H9 (cell line): ENCODE data around the gene CYP27A1. TPM values are rescaled to one million over a fixed set of nuclear protein-coding genes. Genes with fewer than 3 reads are reported as not detected.

Experiments
- DNase-seq: peaks from one replicate; pipeline ENCODE4 v3.0.0-alpha.2; 2017
- H2AFZ ChIP-seq: one replicate; pipeline ENCODE4 v1.6.1; 2013; ENCODE audit warnings: mild to moderate bottlenecking, low read length, control low read depth, moderate library complexity
- H2AK5ac ChIP-seq: 2 replicates; pipeline ENCODE4 v1.6.1; 2013; ENCODE audit warnings: low read length, control low read depth, mixed read lengths; ENCODE audit not compliant: insufficient read length
- H2BK120ac ChIP-seq: one replicate; pipeline ENCODE4 v1.6.1; 2013; ENCODE audit warnings: low read depth, mild to moderate bottlenecking, low read length, control low read depth, inconsistent platforms; ENCODE audit not compliant: poor library complexity, severe bottlenecking
- H2BK12ac ChIP-seq: 2 replicates; pipeline ENCODE4 v1.6.1; 2013; ENCODE audit warnings: low read length, control low read depth, mixed read lengths, low read depth; ENCODE audit not compliant: insufficient read length
- H2BK15ac ChIP-seq: 2 replicates; pipeline ENCODE4 v1.6.1; 2013; ENCODE audit warnings: low read depth, low read length, control low read depth
- H2BK20ac ChIP-seq: one replicate; pipeline ENCODE4 v1.6.1; 2013; ENCODE audit warnings: low read depth, mild to moderate bottlenecking, low read length, control low read depth, inconsistent platforms; ENCODE audit not compliant: poor library complexity, severe bottlenecking
- H2BK5ac ChIP-seq: 2 replicates; pipeline ENCODE4 v1.6.1; 2013; ENCODE audit warnings: low read length, control low read depth, mixed read lengths; ENCODE audit not compliant: insufficient read length
- H3K14ac ChIP-seq: 2 replicates; pipeline ENCODE4 v1.6.1; 2013; ENCODE audit warnings: low read length, control low read depth; ENCODE audit not compliant: insufficient read depth
- H3K18ac ChIP-seq: 2 replicates; pipeline ENCODE4 v1.6.1; 2013; ENCODE audit warnings: low read depth, mild to moderate bottlenecking, mixed read lengths, low read length, control low read depth; ENCODE audit not compliant: insufficient read length
- H3K23ac ChIP-seq: 2 replicates; pipeline ENCODE4 v1.6.1; 2013; ENCODE audit warnings: low read length, control low read depth, mixed read lengths, low read depth; ENCODE audit not compliant: insufficient read length
- H3K23me2 ChIP-seq: 2 replicates; pipeline ENCODE4 v1.6.1; 2013; ENCODE audit warnings: low read depth, mild to moderate bottlenecking, mixed read lengths, low read length, control low read depth; ENCODE audit not compliant: insufficient read length, poor library complexity, severe bottlenecking
- H3K27ac ChIP-seq: 2 replicates; pipeline ENCODE4 v1.5.1; 2013; ENCODE audit warnings: low read length, control low read depth, mixed read lengths, low read depth; ENCODE audit not compliant: insufficient read length
- H3K27me3 ChIP-seq: 2 replicates; pipeline ENCODE4 v1.6.1; 2013; ENCODE audit warnings: low read length, control low read depth, inconsistent platforms; ENCODE audit not compliant: insufficient read depth
- H3K4ac ChIP-seq: 2 replicates; pipeline ENCODE4 v1.6.1; 2013; ENCODE audit warnings: low read depth, mild to moderate bottlenecking, control low read depth, inconsistent platforms, low read length, moderate library complexity
- H3K4me1 ChIP-seq: 2 replicates; pipeline ENCODE4 v1.6.1; 2013; ENCODE audit warnings: low read length, control low read depth, inconsistent platforms; ENCODE audit not compliant: insufficient read depth
- H3K4me2 ChIP-seq: 2 replicates; pipeline ENCODE4 v1.6.1; 2013; ENCODE audit warnings: low read length, control low read depth, mixed read lengths; ENCODE audit not compliant: insufficient read length, insufficient read depth
- H3K56ac ChIP-seq: 2 replicates; pipeline ENCODE4 v1.6.1; 2013; ENCODE audit warnings: low read depth, mild to moderate bottlenecking, mixed read lengths, low read length, control low read depth; ENCODE audit not compliant: insufficient read length
- H3K79me1 ChIP-seq: 2 replicates; pipeline ENCODE4 v1.6.1; 2013; ENCODE audit warnings: low read depth, mild to moderate bottlenecking, moderate library complexity, low read length, control low read depth, inconsistent platforms; ENCODE audit not compliant: insufficient read depth, poor library complexity, severe bottlenecking
- H3K79me2 ChIP-seq: 2 replicates; pipeline ENCODE4 v1.6.1; 2013; ENCODE audit warnings: low read length, control low read depth, inconsistent platforms; ENCODE audit not compliant: insufficient read depth
- H3K9ac ChIP-seq: 2 replicates; pipeline ENCODE4 v1.6.1; 2013; ENCODE audit warnings: low read length, control low read depth, mixed read lengths; ENCODE audit not compliant: insufficient read length; ENCODE audit errors: extremely low read depth
- H3K9me3 ChIP-seq: one replicate; pipeline ENCODE4 v1.6.1; 2013; ENCODE audit warnings: low read depth, low read length, inconsistent platforms; ENCODE audit not compliant: control insufficient read depth
- H3T11ph ChIP-seq: one replicate; pipeline ENCODE4 v1.6.1; 2013; ENCODE audit warnings: mild to moderate bottlenecking, low read length, control low read depth, inconsistent platforms
- H4K20me1 ChIP-seq: one replicate; pipeline ENCODE4 v1.6.1; 2013; ENCODE audit not compliant: control insufficient read depth, insufficient read length, insufficient read depth
- H4K5ac ChIP-seq: 2 replicates; pipeline ENCODE4 v1.6.1; 2013; ENCODE audit warnings: low read depth, mild to moderate bottlenecking, mixed read lengths, low read length, control low read depth; ENCODE audit not compliant: insufficient read length
- H4K8ac ChIP-seq: replicated peaks from 2 replicates; pipeline ENCODE4 v1.6.1; 2013; ENCODE audit warnings: low read length, control low read depth, mixed read lengths, low read depth; ENCODE audit not compliant: insufficient read length
- H4K91ac ChIP-seq: 2 replicates; pipeline ENCODE4 v1.6.1; 2013; ENCODE audit warnings: low read depth, mild to moderate bottlenecking, moderate library complexity, mixed read lengths, low read length, control low read depth; ENCODE audit not compliant: insufficient read length
- H3K27ac Mint-ChIP-seq, 3 experiments: 2 replicates in 2 of 3; 3 replicates in 1 of 3; pipeline ENCODE4 v1.8.0; 2020 to 2021; ENCODE audit warnings: mixed read lengths in 3 of 3, mild to moderate bottlenecking in 1 of 3, moderate library complexity in 1 of 3
- H3K27me3 Mint-ChIP-seq: 2 replicates; pipeline ENCODE4 v1.8.0; 2021; ENCODE audit warnings: low read depth, mild to moderate bottlenecking, moderate library complexity, mixed read lengths
- H3K36me3 Mint-ChIP-seq, 3 experiments: 2 replicates in 2 of 3; 3 replicates in 1 of 3; pipeline ENCODE4 v1.8.0; 2020 to 2021; ENCODE audit warnings: low read depth in 3 of 3, mixed read lengths in 3 of 3; ENCODE audit not compliant: insufficient read depth in 1 of 3
- H3K4me1 Mint-ChIP-seq, 2 experiments: 2 replicates each; pipeline ENCODE4 v1.8.0; 2020; ENCODE audit warnings: mixed read lengths in 2 of 2
- H3K4me3 Mint-ChIP-seq, 2 experiments: 2 replicates in 1 of 2; 3 replicates in 1 of 2; pipeline ENCODE4 v1.8.0; 2020 to 2021; ENCODE audit warnings: mild to moderate bottlenecking in 2 of 2, mixed read lengths in 2 of 2, moderate library complexity in 1 of 2
- H3K9me3 Mint-ChIP-seq, 2 experiments: 2 replicates in 1 of 2; 3 replicates in 1 of 2; pipeline ENCODE4 v1.8.0; 2020; ENCODE audit warnings: mild to moderate bottlenecking in 2 of 2, mixed read lengths in 2 of 2, moderate library complexity in 1 of 2
- WGBS: extraction: QIAGEN DNeasy Blood & Tissue Kit; methylation state at CpG from one replicate; pipeline ENCODE4 v1.1.7; 2013; ENCODE audit warnings: missing lambda C conversion rate, low lambda C conversion rate, mixed read lengths; ENCODE audit not compliant: insufficient read length; ENCODE audit errors: extremely low coverage; 5-methylcytosine and 5-hydroxymethylcytosine counted together
- total RNA-seq: library from RNA; stranded (reverse); gene quantifications from 2 replicates; pipeline ENCODE4 v1.2.1, GENCODE V29; 2021
- TF ChIP-seq, protein P1 (sequence below): fragments of 200-600 bp; sonication (generic); conservative IDR thresholded peaks from 3 replicates; pipeline ENCODE4 v1.8.0; 2021; ENCODE audit warnings: antibody characterized with exemption, mild to moderate bottlenecking

The CYP27A1 gene
- total RNA-seq, 1 experiment from 2014 or later, result 3.1 TPM

DNA sequence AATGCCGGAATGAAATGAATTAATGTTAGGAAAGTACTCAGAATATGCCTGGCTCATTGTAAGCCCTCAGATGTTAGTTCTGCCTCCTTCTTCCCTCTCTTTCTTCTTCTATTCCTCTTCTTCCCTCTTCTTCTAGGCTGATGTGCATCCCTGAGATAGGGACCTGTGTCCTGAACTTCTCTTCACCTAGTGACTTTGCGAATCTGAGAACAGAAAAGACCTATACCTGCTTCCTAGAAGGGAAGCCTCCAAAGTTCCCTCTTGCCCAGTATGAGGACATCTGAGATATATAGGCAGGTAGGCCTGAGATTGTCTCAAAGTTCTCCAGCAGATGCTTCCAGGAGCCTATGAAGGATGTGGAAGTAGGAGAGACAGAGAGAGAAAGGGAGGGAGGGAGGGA lies 8.1 kb upstream of the CYP27A1 start:
- Mint-ChIP-seq H3K9me3 (peaks cover 4 to 14% of the 10 kb centered on the region in 2 experiments; a peak in 4 of 5 replicates), H3K36me3 (peaks cover 0 to 12% (median 11%) of the 10 kb centered on the region in 3 experiments; a peak in 5 of 7 replicates), H3K4me1 (no peaks in the 10 kb centered on the region), H3K27me3 (peaks cover 9% of the 10 kb centered on the region; the same call in 1 of the 2 replicates), H3K4me3 (no peak overlapping the region), H3K27ac (no peak overlapping the region)
- Histone ChIP-seq H3K23me2 (no peaks in the 10 kb centered on the region), H3K18ac (no peak overlapping the region), H2BK120ac (no peak overlapping the region), H3K79me1 (no peaks in the 10 kb centered on the region), H4K20me1 (no peaks in the 10 kb centered on the region), H3K4me2 (no peak overlapping the region), H2BK12ac (no peak overlapping the region), H3K79me2 (no peaks in the 10 kb centered on the region), H2BK20ac (no peak overlapping the region), H3K27ac (no peak overlapping the region), H3K9me3 (no peaks in the 10 kb centered on the region), H4K5ac (no peak overlapping the region), H2BK5ac (no peak overlapping the region), H3K27me3 (no peaks in the 10 kb centered on the region), H3K56ac (no peak overlapping the region), H4K8ac (no peak overlapping the region), H3K9ac (no peak overlapping the region), H3K4me1 (no peaks in the 10 kb centered on the region), H2BK15ac (no peak overlapping the region), H2AK5ac (no peak overlapping the region), H2AFZ (no peak overlapping the region), H3K4ac (no peak overlapping the region), H3K14ac (no peak overlapping the region), H3T11ph (no peak overlapping the region), H4K91ac (no peak overlapping the region), H3K23ac (no peak overlapping the region)
- DNase-seq, result no peak
- TF ChIP-seq, protein P1, sequence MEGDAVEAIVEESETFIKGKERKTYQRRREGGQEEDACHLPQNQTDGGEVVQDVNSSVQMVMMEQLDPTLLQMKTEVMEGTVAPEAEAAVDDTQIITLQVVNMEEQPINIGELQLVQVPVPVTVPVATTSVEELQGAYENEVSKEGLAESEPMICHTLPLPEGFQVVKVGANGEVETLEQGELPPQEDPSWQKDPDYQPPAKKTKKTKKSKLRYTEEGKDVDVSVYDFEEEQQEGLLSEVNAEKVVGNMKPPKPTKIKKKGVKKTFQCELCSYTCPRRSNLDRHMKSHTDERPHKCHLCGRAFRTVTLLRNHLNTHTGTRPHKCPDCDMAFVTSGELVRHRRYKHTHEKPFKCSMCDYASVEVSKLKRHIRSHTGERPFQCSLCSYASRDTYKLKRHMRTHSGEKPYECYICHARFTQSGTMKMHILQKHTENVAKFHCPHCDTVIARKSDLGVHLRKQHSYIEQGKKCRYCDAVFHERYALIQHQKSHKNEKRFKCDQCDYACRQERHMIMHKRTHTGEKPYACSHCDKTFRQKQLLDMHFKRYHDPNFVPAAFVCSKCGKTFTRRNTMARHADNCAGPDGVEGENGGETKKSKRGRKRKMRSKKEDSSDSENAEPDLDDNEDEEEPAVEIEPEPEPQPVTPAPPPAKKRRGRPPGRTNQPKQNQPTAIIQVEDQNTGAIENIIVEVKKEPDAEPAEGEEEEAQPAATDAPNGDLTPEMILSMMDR, result no peak
- WGBS, result no CpG with 5 or more reads among the region's 2 CpGs
